H1 (cell line): ENCODE results near the gene HOXB3. TPM values are rescaled to one million over a fixed set of nuclear protein-coding genes. Genes with fewer than 3 reads are reported as not detected.
A peak's percentile ranks its signal among the peaks of the same experiment; 100 is the strongest.

Experiments
- CTCF ChIA-PET: fragments of 300-600 bp; sonication (Branson Sonifier 250); formaldehyde crosslinking; loops from one replicate; lab custom pipeline; 2021; ENCODE audit not compliant: partially characterized antibody; lab: Charles Lee
- POLR2A ChIA-PET: fragments of 300-600 bp; sonication (Branson Sonifier 250); formaldehyde crosslinking; loops from one replicate; lab custom pipeline; 2021; ENCODE audit warnings: inconsistent platforms; ENCODE audit not compliant: partially characterized antibody; lab: Charles Lee
- DNase-seq, 2 experiments: peaks; one replicate each; pipeline versions ENCODE4 v3.0.0 to v3.0.0-alpha.2; 2010 to 2022; ENCODE audit warnings: low spot score in 2 of 2, low read depth in 1 of 2, mixed read lengths in 1 of 2
- FAIRE-seq: peaks from 2 replicates; lab custom pipeline; 2011; peaks lifted over from hg19 to GRCh38; lab: Jason Lieb, UNC
- H2AFZ ChIP-seq: 2 replicates; pipeline ENCODE4 v1.8.1; 2012; ENCODE audit warnings: low read length, inconsistent platforms
- H2AK5ac ChIP-seq: 2 replicates; pipeline ENCODE4 v1.6.1; 2013; ENCODE audit warnings: low read depth, low read length
- H2BK120ac ChIP-seq: replicated peaks from 2 replicates; pipeline ENCODE3; 2013; ENCODE audit warnings: low read depth, low read length, inconsistent platforms
- H2BK12ac ChIP-seq: 2 replicates; pipeline ENCODE4 v1.6.1; 2013; ENCODE audit warnings: low read depth, low read length
- H2BK15ac ChIP-seq: 2 replicates; pipeline ENCODE4 v1.6.1; 2013; ENCODE audit warnings: low read length
- H2BK20ac ChIP-seq: 2 replicates; pipeline ENCODE4 v1.6.1; 2013; ENCODE audit warnings: low read length
- H2BK5ac ChIP-seq: 2 replicates; pipeline ENCODE4 v1.6.1; 2013; ENCODE audit warnings: low read depth, low read length
- H3K14ac ChIP-seq: 2 replicates; pipeline ENCODE4 v1.6.1; 2013; ENCODE audit warnings: inconsistent platforms; ENCODE audit not compliant: insufficient read length
- H3K18ac ChIP-seq: 2 replicates; pipeline ENCODE4 v1.6.1; 2013; ENCODE audit warnings: low read length; ENCODE audit errors: extremely low read depth
- H3K23ac ChIP-seq: 2 replicates; pipeline ENCODE4 v1.6.1; 2013; ENCODE audit warnings: inconsistent platforms; ENCODE audit not compliant: insufficient read length
- H3K23me2 ChIP-seq: 2 replicates; pipeline ENCODE4 v1.6.1; 2013; ENCODE audit warnings: low read depth, low read length
- H3K27ac ChIP-seq: 2 replicates; pipeline ENCODE4 v1.6.1; 2011; ENCODE audit warnings: low read depth, low read length, inconsistent platforms
- H3K27me3 ChIP-seq, 4 experiments: replicated peaks in 1 of 4; 1 replicate in 1 of 4; 2 replicates in 3 of 4; pipeline versions ENCODE4 v1.6.1 to v1.8.1; 2011 to 2013; ENCODE audit warnings: low read length in 3 of 4, mild to moderate bottlenecking in 3 of 4, inconsistent platforms in 2 of 4, mixed read lengths in 2 of 4, moderate library complexity in 1 of 4; ENCODE audit not compliant: control insufficient read depth in 3 of 4, insufficient read depth in 3 of 4; ENCODE audit errors: extremely low read depth in 1 of 4
- H3K36me3 ChIP-seq, 4 experiments: 2 replicates each; pipeline versions ENCODE4 v1.6.1 to v1.8.1; 2011 to 2013; ENCODE audit warnings: mild to moderate bottlenecking in 4 of 4, low read length in 3 of 4, moderate library complexity in 2 of 4, control low read depth in 1 of 4, inconsistent platforms in 1 of 4; ENCODE audit not compliant: insufficient read depth in 4 of 4, control insufficient read depth in 2 of 4
- H3K4ac ChIP-seq: replicated peaks from 2 replicates; pipeline ENCODE3; 2013; ENCODE audit warnings: low read length, low read depth, mixed read lengths, inconsistent platforms; ENCODE audit not compliant: insufficient read length
- H3K4me1 ChIP-seq, 4 experiments: replicated peaks in 1 of 4; 1 replicate in 1 of 4; 2 replicates in 3 of 4; pipeline versions ENCODE4 v1.6.1 to v1.8.1; 2011 to 2013; ENCODE audit warnings: low read length in 3 of 4, inconsistent platforms in 2 of 4, mixed read lengths in 1 of 4; ENCODE audit not compliant: insufficient read depth in 4 of 4, control insufficient read depth in 3 of 4
- H3K4me2 ChIP-seq, 2 experiments: 2 replicates each; pipeline versions ENCODE4 v1.6.1 to v1.8.1; 2011 to 2013; ENCODE audit warnings: low read depth in 2 of 2, low read length in 2 of 2, control low read depth in 1 of 2, inconsistent platforms in 1 of 2, mild to moderate bottlenecking in 1 of 2; ENCODE audit not compliant: insufficient read depth in 1 of 2
- H3K4me3 ChIP-seq, 4 experiments: fragments of 200-600, 300-600 bp in 1 of 4; sonication (generic), shearing (Covaris generic), sonication (Bioruptor Twin) in 1 of 4; 2 replicates each; pipeline versions ENCODE4 v1.5.1 to v1.8.1; 2011 to 2016; ENCODE audit warnings: low read length in 4 of 4, low read depth in 3 of 4, control low read depth in 2 of 4, inconsistent platforms in 2 of 4, mild to moderate bottlenecking in 2 of 4, mixed read lengths in 1 of 4, moderate library complexity in 1 of 4; ENCODE audit not compliant: insufficient read depth in 2 of 4; ENCODE audit errors: extremely low read depth in 1 of 4
- H3K56ac ChIP-seq: replicated peaks from 2 replicates; pipeline ENCODE3; 2013; ENCODE audit warnings: low read depth, mild to moderate bottlenecking, mixed read lengths, low read length, inconsistent platforms; ENCODE audit not compliant: insufficient read length
- H3K79me1 ChIP-seq: 2 replicates; pipeline ENCODE4 v1.6.1; 2013; ENCODE audit warnings: low read depth, low read length, control low read depth
- H3K79me2 ChIP-seq, 2 experiments: 2 replicates each; pipeline versions ENCODE4 v1.6.1 to v1.8.1; 2012 to 2013; ENCODE audit warnings: low read length in 2 of 2, mild to moderate bottlenecking in 2 of 2, inconsistent platforms in 1 of 2; ENCODE audit not compliant: insufficient read depth in 2 of 2, control insufficient read depth in 1 of 2
- H3K9ac ChIP-seq, 4 experiments: replicated peaks in 1 of 4; 1 replicate in 1 of 4; 2 replicates in 3 of 4; pipeline versions ENCODE4 v1.6.1 to v1.8.1; 2011 to 2013; ENCODE audit warnings: low read depth in 3 of 4, low read length in 3 of 4, control low read depth in 2 of 4, mild to moderate bottlenecking in 2 of 4, moderate library complexity in 2 of 4, inconsistent platforms in 1 of 4; ENCODE audit errors: extremely low read depth in 1 of 4
- H3K9me3 ChIP-seq, 2 experiments: 2 replicates each; pipeline versions ENCODE4 v1.6.1 to v1.8.1; 2012 to 2013; ENCODE audit warnings: mild to moderate bottlenecking in 2 of 2, moderate library complexity in 2 of 2, control low read depth in 1 of 2, inconsistent platforms in 1 of 2, low read depth in 1 of 2, low read length in 1 of 2, mixed read lengths in 1 of 2; ENCODE audit not compliant: insufficient read depth in 2 of 2
- H4K20me1 ChIP-seq, 2 experiments: replicated peaks in 1 of 2; 2 replicates each; pipeline versions ENCODE3 to v1.8.1; 2011 to 2013; ENCODE audit warnings: inconsistent platforms in 2 of 2, low read length in 2 of 2, mild to moderate bottlenecking in 1 of 2; ENCODE audit not compliant: insufficient read depth in 2 of 2, control insufficient read depth in 1 of 2
- H4K5ac ChIP-seq: 2 replicates; pipeline ENCODE4 v1.6.1; 2013; ENCODE audit warnings: low read length, low read depth, mixed read lengths, inconsistent platforms; ENCODE audit not compliant: insufficient read length
- H4K8ac ChIP-seq: 2 replicates; pipeline ENCODE4 v1.8.0; 2013; ENCODE audit warnings: mild to moderate bottlenecking, moderate library complexity, low read length, inconsistent platforms; ENCODE audit not compliant: insufficient read depth; ENCODE audit errors: extremely low read depth
- H4K91ac ChIP-seq: replicated peaks from 2 replicates; pipeline ENCODE3; 2013; ENCODE audit warnings: low read length, mixed read lengths, inconsistent platforms; ENCODE audit not compliant: insufficient read length
- BCL11A ChIP-seq, 2 experiments: IDR thresholded peaks; one replicate each; pipeline ENCODE4 v1.6.1; 2011; ENCODE audit warnings: low read depth in 2 of 2, low read length in 2 of 2, mild to moderate bottlenecking in 2 of 2
- CBX8 ChIP-seq: fragments of 300-800, 300-1000 bp; sonication (generic); IDR thresholded peaks from 2 replicates; pipeline ENCODE4 v1.7.1; 2016; ENCODE audit warnings: low read depth, low read length, borderline replicate concordance
- CHD2 ChIP-seq: IDR thresholded peaks from 2 replicates; pipeline ENCODE4 v1.6.1; 2012; ENCODE audit warnings: low read length, improper control_type of control experiment
- CREB1 ChIP-seq: IDR thresholded peaks from 2 replicates; pipeline ENCODE4 v1.6.1; 2012; ENCODE audit warnings: inconsistent platforms
- EZH2 ChIP-seq: fragments of 200-600 bp; sonication (generic); IDR thresholded peaks from 2 replicates; pipeline ENCODE4 v1.7.1; 2012; ENCODE audit warnings: low read depth, mild to moderate bottlenecking, moderate library complexity, low read length, inconsistent platforms; ENCODE audit not compliant: severe bottlenecking
- HDAC6 ChIP-seq: IDR thresholded peaks from one replicate; pipeline ENCODE4 v1.7.1; 2012; ENCODE audit warnings: low read depth, mild to moderate bottlenecking, inconsistent platforms, low read length, moderate library complexity
- KDM1A ChIP-seq: fragments of 200-600, 300-600 bp; sonication (generic); IDR thresholded peaks from 2 replicates; pipeline ENCODE4 v1.7.1; 2016; ENCODE audit warnings: mild to moderate bottlenecking, low read length, borderline replicate concordance
- MAX ChIP-seq: IDR thresholded peaks from 2 replicates; pipeline ENCODE4 v1.6.1; 2012; ENCODE audit warnings: inconsistent platforms
- POLR2AphosphoS5 ChIP-seq: IDR thresholded peaks from 2 replicates; pipeline ENCODE4 v1.6.1; 2011; ENCODE audit warnings: low read depth, low read length
- POU5F1 ChIP-seq: IDR thresholded peaks from 2 replicates; pipeline ENCODE4 v1.6.1; 2011; ENCODE audit warnings: low read depth, mild to moderate bottlenecking, low read length, moderate library complexity
- RXRA ChIP-seq: IDR thresholded peaks from 2 replicates; pipeline ENCODE4 v1.6.1; 2011; ENCODE audit warnings: low read depth, mild to moderate bottlenecking, low read length, moderate library complexity; ENCODE audit not compliant: insufficient read depth
- SIRT6 ChIP-seq: IDR thresholded peaks from one replicate; pipeline ENCODE4 v1.7.1; 2012; ENCODE audit warnings: low read length, inconsistent platforms
- SIX5 ChIP-seq: IDR thresholded peaks from 2 replicates; pipeline ENCODE4 v1.6.1; 2011; ENCODE audit warnings: mild to moderate bottlenecking, low read depth, low read length
- TBP ChIP-seq: IDR thresholded peaks from 2 replicates; pipeline ENCODE4 v1.6.1; 2011; ENCODE audit warnings: low read depth, low read length, improper control_type of control experiment
- WGBS, 2 experiments: shearing (Covaris generic) in 1 of 2; methylation state at CpG; one replicate each; pipeline versions ENCODE4 v1.1.6 to v1.1.7; 2013 to 2015; ENCODE audit warnings: low lambda C conversion rate in 2 of 2, mixed read lengths in 2 of 2, inconsistent platforms in 1 of 2, low coverage in 1 of 2, missing lambda C conversion rate in 1 of 2; ENCODE audit not compliant: insufficient replicate concordance in 2 of 2, insufficient coverage in 1 of 2, insufficient read length in 1 of 2; ENCODE audit errors: extremely low coverage in 1 of 2, missing lambda C conversion rate in 1 of 2; 5-methylcytosine and 5-hydroxymethylcytosine counted together
- polyA plus RNA-seq, 7 experiments: library from polyadenylated mRNA; depleted of rRNA in 3 of 7; stranded (reverse) in 5 of 7; unstranded in 2 of 7; fragments of >200 nt in 5 of 7; fragments of 200-250 nt in 2 of 7; gene quantifications; 1 replicate in 5 of 7; 2 replicates in 1 of 7; 4 replicates in 1 of 7; pipeline versions ENCODE4 v1.2.1 to v1.2.3, GENCODE V29; 2011 to 2013; ENCODE audit warnings: missing spikeins in 2 of 7, mixed read lengths in 2 of 7
- total RNA-seq: library from RNA; stranded (reverse); fragmentation: NEBNext Ultra II Directional; extraction: Animal tissue kit (Norgen Biotek cat#: 25700); gene quantifications from 2 replicates; pipeline ENCODE4 v1.2.1, GENCODE V29; 2021

Gene HOXB3
- total and polyA plus RNA-seq, 2 of the 8 experiments (the other 6 are each of a cell fraction or from before 2014, with no cell fraction given), result not detected

- H2BK12ac ChIP-seq, result peak overlapping the region; percentile 39; the same call in 1 of the 2 replicates
- POLR2A ChIA-PET, result no interaction called here
- no peak overlapping the region for H4K5ac ChIP-seq
- no peak overlapping the region for H3K4me2 ChIP-seq
- H3K56ac ChIP-seq, result no peak overlapping the region
- no peaks in the 10 kb centered on the region; the same call in 1 of the 2 replicates for H3K23me2 ChIP-seq
- DNase-seq (no peak), FAIRE-seq (no peak)
- peaks cover 98 to 100% (median 99%) of the 10 kb centered on the region in 4 experiments for H3K27me3 ChIP-seq
- no peak overlapping the region for H3K9ac ChIP-seq
- H3K27ac ChIP-seq, result no peak overlapping the region
- H3K36me3 ChIP-seq, result peaks cover 0 to 13% (median 0%) of the 10 kb centered on the region in 4 experiments; a peak in 1 of 8 replicates
- H3K23ac ChIP-seq, result no peak overlapping the region
- peaks cover 0 to 3% (median 1%) of the 10 kb centered on the region in 4 experiments; a peak in 5 of 7 replicates for H3K4me1 ChIP-seq
- H3K14ac ChIP-seq, result no peak overlapping the region
- H2BK120ac ChIP-seq, result no peak overlapping the region
- no peak overlapping the region for H3K4ac ChIP-seq
- no peak overlapping the region for H3K4me3 ChIP-seq
- no peak overlapping the region for H4K91ac ChIP-seq
- no peak overlapping the region for H3K18ac ChIP-seq
- H4K8ac ChIP-seq, result no peak overlapping the region; the same call in 1 of the 2 replicates
- no peak overlapping the region for H2BK15ac ChIP-seq
- H3K9me3 ChIP-seq, result no peaks in the 10 kb centered on the region
- no peak overlapping the region; the same call in 1 of the 2 replicates for H2BK20ac ChIP-seq
- no peaks in the 10 kb centered on the region for H3K79me2 ChIP-seq
- H2AK5ac ChIP-seq, result no peak overlapping the region; the same call in 1 of the 2 replicates
- CTCF ChIA-PET, result interaction anchor here (0.9 to 4.4 kb wide), 8 partner anchors 12 to 379 kb away, joined by 3 to 21 read pairs (median 4); partner anchors contain the start of gene HOXB5
- peaks cover 28 to 48% of the 10 kb centered on the region in 2 experiments for H4K20me1 ChIP-seq
- no peak overlapping the region for H2AFZ ChIP-seq
- no peaks in the 10 kb centered on the region for H3K79me1 ChIP-seq
- 10% methylated on average over 30 of the region's 32 CpGs; no CpG with 5 or more reads in 1 of the 2 experiments for WGBS, 2 experiments
- H2BK5ac ChIP-seq, result no peak overlapping the region
- TF ChIP-seq CBX8 (peak; percentile 97; the same call in 1 of the 2 replicates), HDAC6 (no peak), TBP (no peak), POU5F1 (no peak), CHD2 (no peak), CREB1 (no peak), EZH2 (peak; percentile 100), KDM1A (no peak), POLR2AphosphoS5 (no peak), SIRT6 (no peak), RXRA (no peak), BCL11A (IDR thresholded peaks at IDR 0.05; ENCODE audit: low read depth in 2 of 2, low read length in 2 of 2) (no peak), MAX (no peak), SIX5 (no peak)
Measured at GRCh38 chr17:48619826-48620449, 29.9 kb upstream of the HOXB3 start.
